H9 (cell line): ENCODE results near the gene CERS2. TPM values are rescaled to one million over a fixed set of nuclear protein-coding genes. Genes with fewer than 3 reads are reported as not detected.

Experiments used
- DNase-seq: peaks from one replicate; pipeline ENCODE4 v3.0.0-alpha.2; 2017
- H2AFZ ChIP-seq: one replicate; pipeline ENCODE4 v1.6.1; 2013; ENCODE audit warnings: mild to moderate bottlenecking, low read length, control low read depth, moderate library complexity
- H2AK5ac ChIP-seq: 2 replicates; pipeline ENCODE4 v1.6.1; 2013; ENCODE audit warnings: low read length, control low read depth, mixed read lengths; ENCODE audit not compliant: insufficient read length
- H2BK120ac ChIP-seq: one replicate; pipeline ENCODE4 v1.6.1; 2013; ENCODE audit warnings: low read depth, mild to moderate bottlenecking, low read length, control low read depth, inconsistent platforms; ENCODE audit not compliant: poor library complexity, severe bottlenecking
- H2BK12ac ChIP-seq: 2 replicates; pipeline ENCODE4 v1.6.1; 2013; ENCODE audit warnings: low read length, control low read depth, mixed read lengths, low read depth; ENCODE audit not compliant: insufficient read length
- H2BK15ac ChIP-seq: 2 replicates; pipeline ENCODE4 v1.6.1; 2013; ENCODE audit warnings: low read depth, low read length, control low read depth
- H2BK20ac ChIP-seq: one replicate; pipeline ENCODE4 v1.6.1; 2013; ENCODE audit warnings: low read depth, mild to moderate bottlenecking, low read length, control low read depth, inconsistent platforms; ENCODE audit not compliant: poor library complexity, severe bottlenecking
- H2BK5ac ChIP-seq: 2 replicates; pipeline ENCODE4 v1.6.1; 2013; ENCODE audit warnings: low read length, control low read depth, mixed read lengths; ENCODE audit not compliant: insufficient read length
- H3K14ac ChIP-seq: 2 replicates; pipeline ENCODE4 v1.6.1; 2013; ENCODE audit warnings: low read length, control low read depth; ENCODE audit not compliant: insufficient read depth
- H3K18ac ChIP-seq: 2 replicates; pipeline ENCODE4 v1.6.1; 2013; ENCODE audit warnings: low read depth, mild to moderate bottlenecking, mixed read lengths, low read length, control low read depth; ENCODE audit not compliant: insufficient read length
- H3K23ac ChIP-seq: 2 replicates; pipeline ENCODE4 v1.6.1; 2013; ENCODE audit warnings: low read length, control low read depth, mixed read lengths, low read depth; ENCODE audit not compliant: insufficient read length
- H3K23me2 ChIP-seq: 2 replicates; pipeline ENCODE4 v1.6.1; 2013; ENCODE audit warnings: low read depth, mild to moderate bottlenecking, mixed read lengths, low read length, control low read depth; ENCODE audit not compliant: insufficient read length, poor library complexity, severe bottlenecking
- H3K27ac ChIP-seq: 2 replicates; pipeline ENCODE4 v1.5.1; 2013; ENCODE audit warnings: low read length, control low read depth, mixed read lengths, low read depth; ENCODE audit not compliant: insufficient read length
- H3K27me3 ChIP-seq: 2 replicates; pipeline ENCODE4 v1.6.1; 2013; ENCODE audit warnings: low read length, control low read depth, inconsistent platforms; ENCODE audit not compliant: insufficient read depth
- H3K4ac ChIP-seq: 2 replicates; pipeline ENCODE4 v1.6.1; 2013; ENCODE audit warnings: low read depth, mild to moderate bottlenecking, control low read depth, inconsistent platforms, low read length, moderate library complexity
- H3K4me1 ChIP-seq: 2 replicates; pipeline ENCODE4 v1.6.1; 2013; ENCODE audit warnings: low read length, control low read depth, inconsistent platforms; ENCODE audit not compliant: insufficient read depth
- H3K4me2 ChIP-seq: 2 replicates; pipeline ENCODE4 v1.6.1; 2013; ENCODE audit warnings: low read length, control low read depth, mixed read lengths; ENCODE audit not compliant: insufficient read length, insufficient read depth
- H3K56ac ChIP-seq: 2 replicates; pipeline ENCODE4 v1.6.1; 2013; ENCODE audit warnings: low read depth, mild to moderate bottlenecking, mixed read lengths, low read length, control low read depth; ENCODE audit not compliant: insufficient read length
- H3K79me1 ChIP-seq: 2 replicates; pipeline ENCODE4 v1.6.1; 2013; ENCODE audit warnings: low read depth, mild to moderate bottlenecking, moderate library complexity, low read length, control low read depth, inconsistent platforms; ENCODE audit not compliant: insufficient read depth, poor library complexity, severe bottlenecking
- H3K79me2 ChIP-seq: 2 replicates; pipeline ENCODE4 v1.6.1; 2013; ENCODE audit warnings: low read length, control low read depth, inconsistent platforms; ENCODE audit not compliant: insufficient read depth
- H3K9ac ChIP-seq: 2 replicates; pipeline ENCODE4 v1.6.1; 2013; ENCODE audit warnings: low read length, control low read depth, mixed read lengths; ENCODE audit not compliant: insufficient read length; ENCODE audit errors: extremely low read depth
- H3K9me3 ChIP-seq: one replicate; pipeline ENCODE4 v1.6.1; 2013; ENCODE audit warnings: low read depth, low read length, inconsistent platforms; ENCODE audit not compliant: control insufficient read depth
- H3T11ph ChIP-seq: one replicate; pipeline ENCODE4 v1.6.1; 2013; ENCODE audit warnings: mild to moderate bottlenecking, low read length, control low read depth, inconsistent platforms
- H4K20me1 ChIP-seq: one replicate; pipeline ENCODE4 v1.6.1; 2013; ENCODE audit not compliant: control insufficient read depth, insufficient read length, insufficient read depth
- H4K5ac ChIP-seq: 2 replicates; pipeline ENCODE4 v1.6.1; 2013; ENCODE audit warnings: low read depth, mild to moderate bottlenecking, mixed read lengths, low read length, control low read depth; ENCODE audit not compliant: insufficient read length
- H4K8ac ChIP-seq: replicated peaks from 2 replicates; pipeline ENCODE4 v1.6.1; 2013; ENCODE audit warnings: low read length, control low read depth, mixed read lengths, low read depth; ENCODE audit not compliant: insufficient read length
- H4K91ac ChIP-seq: 2 replicates; pipeline ENCODE4 v1.6.1; 2013; ENCODE audit warnings: low read depth, mild to moderate bottlenecking, moderate library complexity, mixed read lengths, low read length, control low read depth; ENCODE audit not compliant: insufficient read length
- H3K27ac Mint-ChIP-seq, 3 experiments: 2 replicates in 2 of 3; 3 replicates in 1 of 3; pipeline ENCODE4 v1.8.0; 2020 to 2021; ENCODE audit warnings: mixed read lengths in 3 of 3, mild to moderate bottlenecking in 1 of 3, moderate library complexity in 1 of 3
- H3K27me3 Mint-ChIP-seq: 2 replicates; pipeline ENCODE4 v1.8.0; 2021; ENCODE audit warnings: low read depth, mild to moderate bottlenecking, moderate library complexity, mixed read lengths
- H3K36me3 Mint-ChIP-seq, 3 experiments: 2 replicates in 2 of 3; 3 replicates in 1 of 3; pipeline ENCODE4 v1.8.0; 2020 to 2021; ENCODE audit warnings: low read depth in 3 of 3, mixed read lengths in 3 of 3; ENCODE audit not compliant: insufficient read depth in 1 of 3
- H3K4me1 Mint-ChIP-seq, 2 experiments: 2 replicates each; pipeline ENCODE4 v1.8.0; 2020; ENCODE audit warnings: mixed read lengths in 2 of 2
- H3K4me3 Mint-ChIP-seq, 2 experiments: 2 replicates in 1 of 2; 3 replicates in 1 of 2; pipeline ENCODE4 v1.8.0; 2020 to 2021; ENCODE audit warnings: mild to moderate bottlenecking in 2 of 2, mixed read lengths in 2 of 2, moderate library complexity in 1 of 2
- H3K9me3 Mint-ChIP-seq, 2 experiments: 2 replicates in 1 of 2; 3 replicates in 1 of 2; pipeline ENCODE4 v1.8.0; 2020; ENCODE audit warnings: mild to moderate bottlenecking in 2 of 2, mixed read lengths in 2 of 2, moderate library complexity in 1 of 2
- WGBS: extraction: QIAGEN DNeasy Blood & Tissue Kit; methylation state at CpG from one replicate; pipeline ENCODE4 v1.1.7; 2013; ENCODE audit warnings: missing lambda C conversion rate, low lambda C conversion rate, mixed read lengths; ENCODE audit not compliant: insufficient read length; ENCODE audit errors: extremely low coverage; 5-methylcytosine and 5-hydroxymethylcytosine counted together
- total RNA-seq: library from RNA; stranded (reverse); gene quantifications from 2 replicates; pipeline ENCODE4 v1.2.1, GENCODE V29; 2021
- TF ChIP-seq, protein P1 (sequence below): fragments of 200-600 bp; sonication (generic); conservative IDR thresholded peaks from 3 replicates; pipeline ENCODE4 v1.8.0; 2021; ENCODE audit warnings: antibody characterized with exemption, mild to moderate bottlenecking

CERS2 gene
- total RNA-seq, 1 experiment from 2014 or later, result 201 TPM

DNA sequence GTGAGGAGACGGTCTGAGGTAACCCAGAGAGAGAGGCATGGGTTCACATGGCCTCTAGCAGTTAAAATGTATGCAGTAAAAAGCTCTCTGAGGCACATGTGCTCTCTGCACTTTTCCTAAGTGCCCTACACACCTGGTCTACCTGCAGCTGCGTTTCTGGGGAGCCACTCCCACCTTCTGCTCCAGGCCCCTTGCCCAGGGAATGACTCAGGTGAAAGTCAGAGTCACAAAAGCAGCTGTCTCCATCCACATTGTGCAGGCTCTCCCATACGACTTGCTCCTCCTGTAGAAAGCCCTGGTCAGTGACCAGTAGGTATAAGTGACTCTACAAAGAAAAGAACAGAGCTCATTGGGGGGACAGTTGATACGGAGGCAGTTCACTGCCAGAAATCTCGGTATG is 23.3 kb upstream of the CERS2 start:
- Mint-ChIP-seq H3K4me3 (no peak overlapping the region), H3K27me3 (no peaks in the 10 kb centered on the region), H3K9me3 (no peaks in the 10 kb centered on the region), H3K27ac (peak overlapping the region in 2 of 3 experiments; percentile 27 to 61; a peak in 2 of 7 replicates), H3K36me3 (peaks cover 0 to 10% (median 5%) of the 10 kb centered on the region in 3 experiments; a peak in 3 of 7 replicates), H3K4me1 (peaks cover 5 to 8% of the 10 kb centered on the region in 2 experiments)
- Histone ChIP-seq H3K18ac (no peak overlapping the region), H3K27me3 (no peaks in the 10 kb centered on the region), H3K27ac (no peak overlapping the region), H2AK5ac (no peak overlapping the region), H3K79me1 (no peaks in the 10 kb centered on the region), H3K9ac (no peak overlapping the region), H3K4me2 (no peak overlapping the region), H3K56ac (no peak overlapping the region), H2BK15ac (no peak overlapping the region), H2BK120ac (no peak overlapping the region), H3K23me2 (no peaks in the 10 kb centered on the region), H4K8ac (no peak overlapping the region), H3K23ac (no peak overlapping the region), H2BK12ac (no peak overlapping the region), H3K4ac (no peak overlapping the region), H4K20me1 (no peaks in the 10 kb centered on the region), H2BK20ac (no peak overlapping the region), H4K5ac (no peak overlapping the region), H4K91ac (no peak overlapping the region), H3K79me2 (no peaks in the 10 kb centered on the region), H3K14ac (no peak overlapping the region), H2BK5ac (no peak overlapping the region), H2AFZ (no peak overlapping the region), H3K9me3 (no peaks in the 10 kb centered on the region), H3T11ph (no peak overlapping the region), H3K4me1 (peaks cover 3% of the 10 kb centered on the region; the same call in 1 of the 2 replicates)
- no CpG with 5 or more reads among the region's 5 CpGs for WGBS
- TF ChIP-seq, protein P1, sequence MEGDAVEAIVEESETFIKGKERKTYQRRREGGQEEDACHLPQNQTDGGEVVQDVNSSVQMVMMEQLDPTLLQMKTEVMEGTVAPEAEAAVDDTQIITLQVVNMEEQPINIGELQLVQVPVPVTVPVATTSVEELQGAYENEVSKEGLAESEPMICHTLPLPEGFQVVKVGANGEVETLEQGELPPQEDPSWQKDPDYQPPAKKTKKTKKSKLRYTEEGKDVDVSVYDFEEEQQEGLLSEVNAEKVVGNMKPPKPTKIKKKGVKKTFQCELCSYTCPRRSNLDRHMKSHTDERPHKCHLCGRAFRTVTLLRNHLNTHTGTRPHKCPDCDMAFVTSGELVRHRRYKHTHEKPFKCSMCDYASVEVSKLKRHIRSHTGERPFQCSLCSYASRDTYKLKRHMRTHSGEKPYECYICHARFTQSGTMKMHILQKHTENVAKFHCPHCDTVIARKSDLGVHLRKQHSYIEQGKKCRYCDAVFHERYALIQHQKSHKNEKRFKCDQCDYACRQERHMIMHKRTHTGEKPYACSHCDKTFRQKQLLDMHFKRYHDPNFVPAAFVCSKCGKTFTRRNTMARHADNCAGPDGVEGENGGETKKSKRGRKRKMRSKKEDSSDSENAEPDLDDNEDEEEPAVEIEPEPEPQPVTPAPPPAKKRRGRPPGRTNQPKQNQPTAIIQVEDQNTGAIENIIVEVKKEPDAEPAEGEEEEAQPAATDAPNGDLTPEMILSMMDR, result no peak
- no peak for DNase-seq
